Keratinocyte (primary cell): ENCODE results near the gene PEMT.

ENCODE experiments used
- EZH2 ChIP-seq: IDR thresholded peaks from one replicate; pipeline ENCODE4 v1.6.1; 2012; ENCODE audit warnings: inconsistent platforms, mild to moderate bottlenecking, low read length, moderate library complexity
- TF ChIP-seq, protein P1 (sequence below), 3 experiments: IDR thresholded peaks in 1 of 3; conservative IDR thresholded peaks in 1 of 3; optimal IDR thresholded peaks in 1 of 3; 2 replicates in 2 of 3; 3 replicates in 1 of 3; pipeline versions ENCODE3 to v1.5.1; 2011; ENCODE audit warnings: low read length in 3 of 3, mild to moderate bottlenecking in 3 of 3, moderate library complexity in 2 of 3, control low read depth in 1 of 3, inconsistent platforms in 1 of 3; ENCODE audit not compliant: insufficient read depth in 2 of 3; ENCODE audit errors: extremely low read depth in 1 of 3

DNA sequence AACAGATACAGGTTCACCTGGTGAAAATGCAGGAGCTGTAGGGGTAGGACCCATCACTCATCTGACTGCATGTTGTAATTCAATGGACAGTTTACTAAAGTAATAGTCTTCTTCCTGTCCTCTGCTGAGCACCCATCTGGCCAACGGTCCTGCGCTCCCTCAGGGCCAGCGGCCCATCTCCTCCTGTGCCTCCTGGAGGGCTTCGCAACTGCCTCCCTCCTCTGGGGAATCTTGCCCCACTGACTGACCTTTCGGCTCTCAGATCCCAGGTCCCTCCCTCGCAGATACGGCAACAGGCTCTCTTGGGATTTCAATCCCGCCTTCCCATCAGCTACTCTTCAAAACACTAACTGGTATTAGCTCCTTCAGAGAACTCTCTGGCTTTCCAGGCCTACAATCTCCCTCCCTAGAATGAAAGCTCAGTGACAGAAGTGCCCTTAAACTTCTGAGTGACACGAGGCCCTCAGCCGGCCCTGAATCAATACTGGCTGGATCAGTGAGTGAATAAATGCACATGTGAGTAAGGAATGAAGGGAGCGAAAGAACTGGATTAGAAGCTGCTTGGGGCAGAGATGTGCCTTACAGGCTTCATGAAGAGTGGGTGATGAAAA is 1.3 kb downstream of the PEMT start:
- TF ChIP-seq, protein P1, sequence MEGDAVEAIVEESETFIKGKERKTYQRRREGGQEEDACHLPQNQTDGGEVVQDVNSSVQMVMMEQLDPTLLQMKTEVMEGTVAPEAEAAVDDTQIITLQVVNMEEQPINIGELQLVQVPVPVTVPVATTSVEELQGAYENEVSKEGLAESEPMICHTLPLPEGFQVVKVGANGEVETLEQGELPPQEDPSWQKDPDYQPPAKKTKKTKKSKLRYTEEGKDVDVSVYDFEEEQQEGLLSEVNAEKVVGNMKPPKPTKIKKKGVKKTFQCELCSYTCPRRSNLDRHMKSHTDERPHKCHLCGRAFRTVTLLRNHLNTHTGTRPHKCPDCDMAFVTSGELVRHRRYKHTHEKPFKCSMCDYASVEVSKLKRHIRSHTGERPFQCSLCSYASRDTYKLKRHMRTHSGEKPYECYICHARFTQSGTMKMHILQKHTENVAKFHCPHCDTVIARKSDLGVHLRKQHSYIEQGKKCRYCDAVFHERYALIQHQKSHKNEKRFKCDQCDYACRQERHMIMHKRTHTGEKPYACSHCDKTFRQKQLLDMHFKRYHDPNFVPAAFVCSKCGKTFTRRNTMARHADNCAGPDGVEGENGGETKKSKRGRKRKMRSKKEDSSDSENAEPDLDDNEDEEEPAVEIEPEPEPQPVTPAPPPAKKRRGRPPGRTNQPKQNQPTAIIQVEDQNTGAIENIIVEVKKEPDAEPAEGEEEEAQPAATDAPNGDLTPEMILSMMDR (optimal IDR thresholded peaks at IDR 0.05 in 1 of 3, IDR thresholded peaks at IDR 0.05 in 1 of 3, conservative IDR thresholded peaks at IDR 0.05 in 1 of 3; ENCODE audit: extremely low read depth in 1 of 3, insufficient read depth in 2 of 3, low read length in 3 of 3), result no peak
- no peak for TF ChIP-seq EZH2
